SW 1271 (cell line): ENCODE data around the gene NHLRC3.
"Not testable (repeated sequence)": the region's sequence is repeated elsewhere in the genome, so short reads cannot be mapped to it uniquely, and the experiment has no call there.

ENCODE experiments used
- DNase-seq, 2 experiments: peaks; one replicate each; lab custom pipeline; 2025; lab: John Stamatoyannopoulos, UW

Gene NHLRC3

GRCh38 chr13:39044536-39044935 is 6.3 kb downstream of the NHLRC3 start:
- no peak for DNase-seq

GRCh38 chr13:39047560-39047959 is 9.3 kb downstream of the NHLRC3 start:
- no peak for DNase-seq

- no peak for DNase-seq
Measured at GRCh38 chr13:39048806-39049205, 10.6 kb downstream of the NHLRC3 start.

GRCh38 chr13:39049274-39049673 is 11.0 kb downstream of the NHLRC3 start:
- DNase-seq: no peak

- DNase-seq: peak; percentile 12 to 52
Measured at GRCh38 chr13:39051157-39051556, 12.9 kb downstream of the NHLRC3 start.

GRCh38 chr13:39052944-39053343 is 14.7 kb downstream of the NHLRC3 start:
- DNase-seq: no peak

GRCh38 chr13:39054112-39054511 is 15.9 kb downstream of the NHLRC3 start:
- no peak for DNase-seq

GRCh38 chr13:39056018-39056417 is 17.8 kb downstream of the NHLRC3 start:
- no peak for DNase-seq

- DNase-seq: no peak
Measured at GRCh38 chr13:39058040-39058439, 19.8 kb downstream of the NHLRC3 start.

GRCh38 chr13:39062004-39062403 is 23.7 kb downstream of the NHLRC3 start:
- DNase-seq: no peak

- DNase-seq: no peak
Measured at GRCh38 chr13:39072842-39073241, 34.6 kb downstream of the NHLRC3 start.

- DNase-seq: no peak
Measured at GRCh38 chr13:39073983-39074382, 35.7 kb downstream of the NHLRC3 start.

- not testable (repeated sequence) for DNase-seq
Measured at GRCh38 chr13:39086251-39086945, 48.1 kb downstream of the NHLRC3 start.

- DNase-seq: no peak
Measured at GRCh38 chr13:39091586-39091985, 53.3 kb downstream of the NHLRC3 start.

GRCh38 chr13:39095500-39095899 is 57.2 kb downstream of the NHLRC3 start:
- DNase-seq: no peak

- DNase-seq: no peak
Measured at GRCh38 chr13:39099231-39099630, 61.0 kb downstream of the NHLRC3 start.
